Erythroblast (primary cell): Measurements from ENCODE around the gene SMARCA5.

ENCODE experiments used
- DNase-seq, 2 experiments: peaks; one replicate each; lab custom pipeline; 2025; lab: John Stamatoyannopoulos, UW
- GATA1 ChIP-seq: IDR thresholded peaks from 2 replicates; pipeline ENCODE4 v1.6.1; 2011; ENCODE audit warnings: low read depth, mild to moderate bottlenecking, control low read depth, low read length, moderate library complexity
- POLR2A ChIP-seq: IDR thresholded peaks from 2 replicates; pipeline ENCODE4 v1.6.1; 2011; ENCODE audit warnings: mild to moderate bottlenecking, low read length

SMARCA5 gene, protein sequence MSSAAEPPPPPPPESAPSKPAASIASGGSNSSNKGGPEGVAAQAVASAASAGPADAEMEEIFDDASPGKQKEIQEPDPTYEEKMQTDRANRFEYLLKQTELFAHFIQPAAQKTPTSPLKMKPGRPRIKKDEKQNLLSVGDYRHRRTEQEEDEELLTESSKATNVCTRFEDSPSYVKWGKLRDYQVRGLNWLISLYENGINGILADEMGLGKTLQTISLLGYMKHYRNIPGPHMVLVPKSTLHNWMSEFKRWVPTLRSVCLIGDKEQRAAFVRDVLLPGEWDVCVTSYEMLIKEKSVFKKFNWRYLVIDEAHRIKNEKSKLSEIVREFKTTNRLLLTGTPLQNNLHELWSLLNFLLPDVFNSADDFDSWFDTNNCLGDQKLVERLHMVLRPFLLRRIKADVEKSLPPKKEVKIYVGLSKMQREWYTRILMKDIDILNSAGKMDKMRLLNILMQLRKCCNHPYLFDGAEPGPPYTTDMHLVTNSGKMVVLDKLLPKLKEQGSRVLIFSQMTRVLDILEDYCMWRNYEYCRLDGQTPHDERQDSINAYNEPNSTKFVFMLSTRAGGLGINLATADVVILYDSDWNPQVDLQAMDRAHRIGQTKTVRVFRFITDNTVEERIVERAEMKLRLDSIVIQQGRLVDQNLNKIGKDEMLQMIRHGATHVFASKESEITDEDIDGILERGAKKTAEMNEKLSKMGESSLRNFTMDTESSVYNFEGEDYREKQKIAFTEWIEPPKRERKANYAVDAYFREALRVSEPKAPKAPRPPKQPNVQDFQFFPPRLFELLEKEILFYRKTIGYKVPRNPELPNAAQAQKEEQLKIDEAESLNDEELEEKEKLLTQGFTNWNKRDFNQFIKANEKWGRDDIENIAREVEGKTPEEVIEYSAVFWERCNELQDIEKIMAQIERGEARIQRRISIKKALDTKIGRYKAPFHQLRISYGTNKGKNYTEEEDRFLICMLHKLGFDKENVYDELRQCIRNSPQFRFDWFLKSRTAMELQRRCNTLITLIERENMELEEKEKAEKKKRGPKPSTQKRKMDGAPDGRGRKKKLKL

GRCh38 chr4:143513314-143514168, at the start of gene SMARCA5:
TSS of gene SMARCA5 (plus strand) at chr4:143513702. CDS start at chr4:143513925, 223 bp downstream.
- peak; percentile 99 for DNase-seq
- TF ChIP-seq GATA1 (no peak), POLR2A (peak; percentile 91)

DNA sequence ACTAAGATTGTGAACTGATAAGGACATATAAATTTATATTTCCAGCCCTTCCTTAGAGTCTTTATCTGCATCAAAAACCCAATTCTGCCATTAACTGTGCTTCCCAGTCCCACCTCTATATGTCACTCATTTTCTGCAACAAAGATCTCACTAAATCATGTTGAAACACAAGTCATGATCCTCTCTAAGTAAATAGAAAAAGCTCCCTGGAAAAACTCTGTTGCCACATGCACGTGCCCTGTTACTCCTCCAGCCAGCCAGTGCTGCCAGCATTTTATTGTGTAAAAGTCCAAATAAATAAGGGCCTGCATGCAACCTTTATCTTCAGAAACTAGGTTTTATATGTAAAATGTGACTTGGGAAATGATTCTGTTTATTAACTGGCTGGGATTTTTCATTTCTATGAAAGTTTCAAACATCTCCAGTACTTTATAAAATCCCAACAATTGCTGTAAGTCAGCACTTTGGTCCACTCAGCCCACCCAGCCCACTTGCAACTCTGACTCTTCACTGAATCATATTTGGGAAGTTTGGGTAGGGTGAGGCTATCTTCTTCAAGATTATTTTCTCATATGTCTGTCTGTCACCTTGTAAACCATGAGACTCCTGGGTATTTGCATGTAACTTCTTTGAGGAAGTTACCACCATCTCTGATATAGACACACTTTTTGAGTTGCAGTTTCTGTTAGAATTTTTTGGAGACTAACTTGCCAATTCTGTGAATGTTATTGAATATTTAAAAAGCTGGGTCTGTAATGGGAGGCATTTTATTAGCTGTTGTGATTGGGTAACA, 40.0 kb upstream of the SMARCA5 start:
- TF ChIP-seq GATA1 (no peak), POLR2A (no peak)
- no peak for DNase-seq

DNA sequence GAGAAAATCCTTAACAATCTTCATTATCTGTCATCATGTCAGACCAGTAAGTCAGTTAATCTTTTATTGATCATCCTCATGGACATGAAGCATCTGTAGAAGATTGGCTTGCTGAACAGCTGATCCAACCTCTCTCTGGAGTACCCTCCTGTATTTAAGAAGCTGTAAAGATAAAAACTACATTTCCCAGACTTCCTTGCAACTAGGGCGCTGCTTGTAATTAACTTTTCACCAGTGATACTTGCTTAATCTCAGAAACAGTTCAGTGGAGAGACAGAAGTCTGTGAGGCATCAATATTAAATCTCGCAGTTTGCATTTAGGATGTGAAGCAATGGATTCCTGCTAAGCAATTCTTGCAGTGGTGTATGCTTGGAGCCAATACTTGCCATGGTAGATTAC, 36.0 kb upstream of the SMARCA5 start:
- DNase-seq, result no peak
- TF ChIP-seq POLR2A, result no peak
- no peak for TF ChIP-seq GATA1

DNA sequence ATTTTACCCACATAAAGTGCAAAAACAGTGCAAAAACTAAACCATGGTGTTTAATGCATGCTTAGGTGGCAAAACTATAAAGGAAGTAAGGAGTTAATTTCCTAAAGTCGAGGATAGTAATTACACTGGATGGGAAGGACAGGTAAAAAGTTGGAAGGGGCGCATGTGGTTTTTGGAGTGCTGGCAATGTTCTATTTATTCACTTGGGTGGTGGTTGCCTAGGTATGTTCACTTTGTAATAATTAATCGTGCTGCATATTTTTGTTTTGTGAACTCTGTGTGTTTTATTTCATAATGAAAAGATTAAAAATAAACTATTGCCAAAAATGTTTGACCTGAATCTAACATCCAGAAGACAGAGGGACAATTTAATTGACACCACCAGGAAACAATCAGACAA, 32.1 kb upstream of the SMARCA5 start:
- TF ChIP-seq GATA1, result no peak
- TF ChIP-seq POLR2A, result no peak
- no peak for DNase-seq

DNA sequence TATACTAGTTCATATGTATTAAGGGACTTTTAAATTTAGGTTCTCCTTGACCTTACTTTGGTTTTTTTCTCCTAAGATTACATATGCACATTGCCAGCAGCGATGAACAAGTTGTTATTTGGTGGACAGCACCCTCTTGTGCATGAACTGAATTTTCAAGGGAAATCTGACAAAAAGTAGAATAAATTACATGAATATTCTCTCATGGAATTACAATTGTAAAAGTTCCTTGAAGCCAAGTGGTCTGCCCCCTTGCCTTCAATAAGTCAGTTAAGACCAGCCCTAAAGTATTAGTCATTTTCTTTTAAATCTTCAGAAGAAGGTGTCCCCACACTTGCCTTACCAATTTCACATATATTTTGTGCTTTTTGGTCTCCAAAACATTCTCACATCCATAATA, 30.7 kb upstream of the SMARCA5 start:
- TF ChIP-seq POLR2A (no peak), GATA1 (no peak)
- DNase-seq, result peak; percentile 59 to 73

DNA sequence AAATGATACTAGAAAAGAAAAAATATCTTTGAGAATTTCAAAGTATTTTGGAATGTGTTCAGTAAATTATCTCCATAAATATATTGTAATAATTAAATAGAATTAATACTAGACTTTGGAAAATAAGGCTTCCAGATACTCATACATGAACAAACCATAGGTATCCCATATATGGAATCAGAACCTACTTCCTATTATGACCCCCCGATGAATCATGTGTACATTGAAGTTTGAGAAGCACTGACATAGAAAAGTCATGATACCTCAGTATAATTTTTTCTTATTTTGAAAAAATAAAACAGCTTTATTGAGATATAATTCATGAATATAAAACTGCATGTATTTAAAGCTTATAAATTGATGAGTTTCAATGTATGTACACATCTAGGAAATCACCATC, 27.2 kb upstream of the SMARCA5 start:
- DNase-seq, result no peak
- no peak for TF ChIP-seq GATA1
- TF ChIP-seq POLR2A, result no peak

DNA sequence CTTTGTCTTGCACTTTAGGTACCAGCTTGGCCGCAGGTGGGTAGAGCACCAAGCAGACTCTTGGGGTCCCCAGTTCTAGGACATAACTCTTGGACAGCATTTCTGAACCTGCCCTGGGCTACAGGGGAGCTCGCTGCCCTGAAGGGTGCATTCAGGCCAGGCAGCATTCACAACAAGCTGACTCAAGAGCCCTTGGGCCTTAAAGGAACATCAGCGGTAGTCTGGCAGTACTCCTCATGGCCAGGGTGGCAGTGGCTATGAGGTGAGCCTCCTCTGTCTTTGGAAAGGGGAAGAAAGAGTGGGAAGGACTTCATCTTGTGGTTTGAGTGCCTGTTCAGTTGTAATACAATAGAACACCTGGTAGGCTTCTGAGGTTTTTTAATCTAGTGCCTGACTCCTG, 24.8 kb upstream of the SMARCA5 start:
- no peak for DNase-seq
- TF ChIP-seq GATA1, result no peak
- no peak for TF ChIP-seq POLR2A

DNA sequence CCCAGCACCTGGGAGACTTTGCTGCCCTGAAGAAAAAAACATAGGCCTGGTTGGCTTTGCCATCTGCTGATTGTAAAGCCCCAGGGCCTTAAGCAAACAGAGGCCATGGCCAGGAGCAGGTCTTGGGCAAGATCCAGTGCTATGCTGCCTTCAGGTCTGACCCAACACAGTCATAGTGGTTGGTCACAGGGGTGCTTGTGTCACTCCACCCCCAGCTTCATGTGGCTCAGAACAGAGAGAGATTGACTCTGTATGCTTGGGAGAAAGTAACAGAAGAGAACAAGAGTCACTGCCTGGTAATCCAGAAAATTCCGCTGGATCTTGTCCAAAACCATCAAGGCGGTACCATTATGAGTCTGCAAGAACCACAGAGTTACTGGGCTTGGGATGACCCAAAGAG, 24.4 kb upstream of the SMARCA5 start:
- no peak for DNase-seq

GRCh38 chr4:143498021-143498420, 15.5 kb upstream of the SMARCA5 start:
- TF ChIP-seq GATA1, result no peak
- no peak for TF ChIP-seq POLR2A
- DNase-seq, result no peak

More for the DNA sequence above, 24.4 kb upstream of the SMARCA5 start:
- no peak for TF ChIP-seq GATA1

DNA sequence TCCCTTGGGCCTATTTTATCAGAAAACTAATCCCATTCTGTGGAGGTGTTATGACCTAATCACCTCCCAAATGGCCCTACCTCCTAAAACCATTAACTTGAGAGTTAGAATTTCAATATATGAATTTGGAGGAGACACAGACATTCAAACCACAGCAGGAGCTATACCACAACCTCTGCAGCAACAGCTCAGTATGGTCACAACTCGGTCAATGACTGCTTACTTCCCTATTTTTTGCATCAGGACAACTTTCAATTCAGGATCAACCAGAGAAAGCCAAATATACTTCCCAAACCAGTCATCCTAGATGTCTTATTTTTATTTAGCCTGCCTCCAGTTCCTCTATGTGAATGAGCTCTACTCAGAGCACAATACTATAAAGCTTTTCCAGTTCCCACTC, 11.3 kb upstream of the SMARCA5 start:
- no peak for TF ChIP-seq GATA1
- TF ChIP-seq POLR2A, result no peak
- DNase-seq, result no peak

DNA sequence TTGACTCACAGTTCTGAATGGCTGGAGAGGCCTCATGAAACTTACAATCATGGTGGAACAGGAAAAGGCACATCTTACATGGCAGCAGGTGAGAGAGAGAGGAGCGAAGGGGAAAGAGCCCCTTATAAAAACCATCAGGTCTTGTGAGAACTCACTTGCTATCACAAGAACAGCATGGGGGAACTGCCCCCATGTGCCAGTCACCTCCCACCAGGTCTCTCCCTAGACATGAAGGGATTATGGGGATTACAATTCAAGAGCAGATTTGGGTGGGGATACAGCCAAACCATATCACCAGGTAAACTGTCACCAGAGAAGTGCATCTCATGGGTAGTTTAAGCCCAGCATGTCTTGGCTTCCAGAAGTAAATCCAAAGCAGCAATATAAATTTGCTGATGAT, 7.5 kb upstream of the SMARCA5 start:
- no peak for DNase-seq
- no peak for TF ChIP-seq POLR2A
- TF ChIP-seq GATA1, result no peak

DNA sequence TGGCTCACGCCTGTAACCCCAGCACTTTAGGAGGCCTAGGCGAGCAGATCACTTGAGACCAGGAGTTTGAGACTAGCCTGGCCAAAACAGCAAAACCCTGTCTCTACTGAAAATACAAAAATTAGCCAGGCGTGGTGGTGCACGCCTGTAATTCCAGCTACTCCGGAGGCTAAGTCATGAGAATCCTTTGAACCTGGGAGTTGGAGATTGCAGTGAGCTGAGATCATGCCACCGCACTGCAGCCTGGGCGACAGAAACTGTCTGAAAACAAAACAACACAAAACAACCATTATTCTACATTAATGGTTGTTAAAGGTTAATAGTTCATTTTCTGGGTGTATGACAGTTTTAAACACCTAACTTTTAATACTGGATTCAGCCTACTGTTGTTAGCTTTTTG, 1.6 kb upstream of the SMARCA5 start:
- DNase-seq, result no peak
- TF ChIP-seq GATA1 (no peak), POLR2A (no peak)
